Measurements from ENCODE around the gene GAPT.

GRCh38 chr5:58466939-58467338, 24.3 kb upstream of the GAPT start:
- TF ChIP-seq, protein P1, sequence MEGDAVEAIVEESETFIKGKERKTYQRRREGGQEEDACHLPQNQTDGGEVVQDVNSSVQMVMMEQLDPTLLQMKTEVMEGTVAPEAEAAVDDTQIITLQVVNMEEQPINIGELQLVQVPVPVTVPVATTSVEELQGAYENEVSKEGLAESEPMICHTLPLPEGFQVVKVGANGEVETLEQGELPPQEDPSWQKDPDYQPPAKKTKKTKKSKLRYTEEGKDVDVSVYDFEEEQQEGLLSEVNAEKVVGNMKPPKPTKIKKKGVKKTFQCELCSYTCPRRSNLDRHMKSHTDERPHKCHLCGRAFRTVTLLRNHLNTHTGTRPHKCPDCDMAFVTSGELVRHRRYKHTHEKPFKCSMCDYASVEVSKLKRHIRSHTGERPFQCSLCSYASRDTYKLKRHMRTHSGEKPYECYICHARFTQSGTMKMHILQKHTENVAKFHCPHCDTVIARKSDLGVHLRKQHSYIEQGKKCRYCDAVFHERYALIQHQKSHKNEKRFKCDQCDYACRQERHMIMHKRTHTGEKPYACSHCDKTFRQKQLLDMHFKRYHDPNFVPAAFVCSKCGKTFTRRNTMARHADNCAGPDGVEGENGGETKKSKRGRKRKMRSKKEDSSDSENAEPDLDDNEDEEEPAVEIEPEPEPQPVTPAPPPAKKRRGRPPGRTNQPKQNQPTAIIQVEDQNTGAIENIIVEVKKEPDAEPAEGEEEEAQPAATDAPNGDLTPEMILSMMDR (conservative IDR thresholded peaks at IDR 0.05; ENCODE audit: low read length) = no peak
- no peak for TF ChIP-seq EZH2phosphoT487 (IDR thresholded peaks at IDR 0.05; ENCODE audit: borderline replicate concordance, low read depth, low read length)
